GM18507 (cell line): ENCODE results near the gene CNIH4.
"Not testable (repeated sequence)": the region's sequence is repeated elsewhere in the genome, so short reads cannot be mapped to it uniquely, and the experiment has no call there.

ENCODE experiments used
- DNase-seq: peaks from one replicate; pipeline ENCODE4 v3.0.0; 2011; ENCODE audit warnings: low read depth; ENCODE audit not compliant: insufficient read length; ENCODE audit errors: extremely low spot score
- FAIRE-seq: peaks from 2 replicates; lab custom pipeline; 2011; peaks lifted over from hg19 to GRCh38; lab: Jason Lieb, UNC

Gene CNIH4

GRCh38 chr1:224356685-224357625, at the start of gene CNIH4:
CNIH4 (plus strand) TSS chr1:224356879; CDS start chr1:224356925, 46 bp downstream.
- FAIRE-seq, result peak; percentile 95
- DNase-seq, result peak; percentile 90

- DNase-seq, result no peak
- FAIRE-seq, result no peak
Measured at GRCh38 chr1:224308064-224308463, 48.6 kb upstream of the CNIH4 start.

GRCh38 chr1:224311503-224311902, 45.2 kb upstream of the CNIH4 start:
- DNase-seq, FAIRE-seq: not testable (repeated sequence)

- DNase-seq (no peak), FAIRE-seq (no peak)
Measured at GRCh38 chr1:224312025-224312424, 44.7 kb upstream of the CNIH4 start.

- no peak for DNase-seq
- no peak for FAIRE-seq
Measured at GRCh38 chr1:224317383-224318045, 39.2 kb upstream of the CNIH4 start.

- FAIRE-seq, result no peak
- no peak for DNase-seq
Measured at GRCh38 chr1:224321706-224322105, 35.0 kb upstream of the CNIH4 start.

GRCh38 chr1:224325959-224326358, 30.7 kb upstream of the CNIH4 start:
- DNase-seq (no peak), FAIRE-seq (no peak)

GRCh38 chr1:224328644-224329043, 28.0 kb upstream of the CNIH4 start:
- no peak for FAIRE-seq
- no peak for DNase-seq

- FAIRE-seq (no peak), DNase-seq (no peak)
Measured at GRCh38 chr1:224329484-224329841, 27.2 kb upstream of the CNIH4 start.

- peak; percentile 79 for DNase-seq
- FAIRE-seq, result peak; percentile 93
Measured at GRCh38 chr1:224329842-224330753, 26.6 kb upstream of the CNIH4 start, which contains the start of gene NVL. NVL (minus strand) TSS chr1:224330172; CDS start chr1:224330127, 45 bp downstream.

- DNase-seq, result no peak
- FAIRE-seq, result no peak
Measured at GRCh38 chr1:224331326-224331725, 25.4 kb upstream of the CNIH4 start.

- FAIRE-seq (no peak), DNase-seq (no peak)
Measured at GRCh38 chr1:224331824-224332223, 24.9 kb upstream of the CNIH4 start.

GRCh38 chr1:224333309-224333926, 23.3 kb upstream of the CNIH4 start:
- peak; percentile 84 for FAIRE-seq

GRCh38 chr1:224333939-224334786, 22.5 kb upstream of the CNIH4 start:
- peak; percentile 64 for FAIRE-seq

More at GRCh38 chr1:224333309-224333926, 23.3 kb upstream of the CNIH4 start:
- no peak for DNase-seq

GRCh38 chr1:224338150-224338838, 18.4 kb upstream of the CNIH4 start:
- no peak for FAIRE-seq
- DNase-seq, result no peak

More at GRCh38 chr1:224333939-224334786, 22.5 kb upstream of the CNIH4 start:
- DNase-seq, result no peak

- FAIRE-seq, result no peak
- DNase-seq, result no peak
Measured at GRCh38 chr1:224339442-224340033, 17.1 kb upstream of the CNIH4 start.
